GM12872 (cell line): ENCODE data around the gene C16orf96.

ENCODE experiments used
- TF ChIP-seq, protein P1 (sequence below): IDR thresholded peaks from 3 replicates; pipeline ENCODE4 v1.5.1; 2011; ENCODE audit warnings: low read depth, mild to moderate bottlenecking, low read length, moderate library complexity; ENCODE audit not compliant: insufficient read depth

C16orf96 gene

DNA sequence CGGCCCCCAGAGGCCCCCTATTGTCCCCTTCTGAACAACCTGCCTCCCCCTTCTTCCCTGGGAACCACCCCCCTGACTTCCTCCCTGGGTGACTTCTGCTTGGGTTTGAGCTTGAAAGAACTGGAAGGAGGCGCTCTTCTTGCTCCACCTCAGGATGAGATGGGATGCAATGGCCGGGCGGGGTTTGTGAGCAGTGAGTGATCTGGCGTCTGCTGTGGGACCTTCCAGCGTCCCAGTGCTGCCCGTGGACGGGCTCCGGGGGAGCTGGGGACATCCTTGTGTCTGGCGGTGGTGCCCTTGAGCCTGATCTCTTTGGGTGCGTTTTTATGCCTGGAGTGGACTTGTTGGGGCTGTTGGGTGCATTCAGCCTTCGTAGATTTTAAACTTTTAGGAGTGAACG lies 80.1 kb downstream of the C16orf96 start:
- TF ChIP-seq, protein P1, sequence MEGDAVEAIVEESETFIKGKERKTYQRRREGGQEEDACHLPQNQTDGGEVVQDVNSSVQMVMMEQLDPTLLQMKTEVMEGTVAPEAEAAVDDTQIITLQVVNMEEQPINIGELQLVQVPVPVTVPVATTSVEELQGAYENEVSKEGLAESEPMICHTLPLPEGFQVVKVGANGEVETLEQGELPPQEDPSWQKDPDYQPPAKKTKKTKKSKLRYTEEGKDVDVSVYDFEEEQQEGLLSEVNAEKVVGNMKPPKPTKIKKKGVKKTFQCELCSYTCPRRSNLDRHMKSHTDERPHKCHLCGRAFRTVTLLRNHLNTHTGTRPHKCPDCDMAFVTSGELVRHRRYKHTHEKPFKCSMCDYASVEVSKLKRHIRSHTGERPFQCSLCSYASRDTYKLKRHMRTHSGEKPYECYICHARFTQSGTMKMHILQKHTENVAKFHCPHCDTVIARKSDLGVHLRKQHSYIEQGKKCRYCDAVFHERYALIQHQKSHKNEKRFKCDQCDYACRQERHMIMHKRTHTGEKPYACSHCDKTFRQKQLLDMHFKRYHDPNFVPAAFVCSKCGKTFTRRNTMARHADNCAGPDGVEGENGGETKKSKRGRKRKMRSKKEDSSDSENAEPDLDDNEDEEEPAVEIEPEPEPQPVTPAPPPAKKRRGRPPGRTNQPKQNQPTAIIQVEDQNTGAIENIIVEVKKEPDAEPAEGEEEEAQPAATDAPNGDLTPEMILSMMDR: no peak

GRCh38 chr16:4637501-4638166 lies 81.5 kb downstream of the C16orf96 start:
- TF ChIP-seq, protein P1: no peak

GRCh38 chr16:4639899-4640509 lies 83.9 kb downstream of the C16orf96 start:
- TF ChIP-seq, protein P1: no peak

- TF ChIP-seq, protein P1: no peak
Observed at GRCh38 chr16:4640572-4641305, 84.6 kb downstream of the C16orf96 start.

- TF ChIP-seq, protein P1: no peak
Observed at GRCh38 chr16:4641306-4641687, 85.2 kb downstream of the C16orf96 start.

DNA sequence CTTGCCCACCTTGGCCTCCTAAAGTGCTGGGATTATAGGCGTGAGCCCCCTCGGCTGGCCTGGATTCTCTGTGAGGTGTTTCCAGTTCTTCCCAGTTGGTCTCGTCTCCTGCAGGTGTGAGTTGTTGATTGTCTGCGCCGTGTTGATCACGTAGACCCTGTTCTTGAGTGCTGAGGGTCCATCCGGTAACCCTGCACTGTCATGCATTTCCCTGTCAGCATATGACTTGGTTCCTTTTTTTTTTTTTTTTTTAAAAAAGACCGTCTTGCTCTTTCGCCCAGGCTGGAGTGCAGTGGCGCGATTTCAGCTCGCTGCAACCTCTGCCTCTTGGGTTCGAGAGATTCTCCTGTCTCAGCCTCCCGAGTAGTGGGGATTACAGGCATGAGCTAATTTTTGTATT lies 85.8 kb downstream of the C16orf96 start:
- TF ChIP-seq, protein P1: no peak

DNA sequence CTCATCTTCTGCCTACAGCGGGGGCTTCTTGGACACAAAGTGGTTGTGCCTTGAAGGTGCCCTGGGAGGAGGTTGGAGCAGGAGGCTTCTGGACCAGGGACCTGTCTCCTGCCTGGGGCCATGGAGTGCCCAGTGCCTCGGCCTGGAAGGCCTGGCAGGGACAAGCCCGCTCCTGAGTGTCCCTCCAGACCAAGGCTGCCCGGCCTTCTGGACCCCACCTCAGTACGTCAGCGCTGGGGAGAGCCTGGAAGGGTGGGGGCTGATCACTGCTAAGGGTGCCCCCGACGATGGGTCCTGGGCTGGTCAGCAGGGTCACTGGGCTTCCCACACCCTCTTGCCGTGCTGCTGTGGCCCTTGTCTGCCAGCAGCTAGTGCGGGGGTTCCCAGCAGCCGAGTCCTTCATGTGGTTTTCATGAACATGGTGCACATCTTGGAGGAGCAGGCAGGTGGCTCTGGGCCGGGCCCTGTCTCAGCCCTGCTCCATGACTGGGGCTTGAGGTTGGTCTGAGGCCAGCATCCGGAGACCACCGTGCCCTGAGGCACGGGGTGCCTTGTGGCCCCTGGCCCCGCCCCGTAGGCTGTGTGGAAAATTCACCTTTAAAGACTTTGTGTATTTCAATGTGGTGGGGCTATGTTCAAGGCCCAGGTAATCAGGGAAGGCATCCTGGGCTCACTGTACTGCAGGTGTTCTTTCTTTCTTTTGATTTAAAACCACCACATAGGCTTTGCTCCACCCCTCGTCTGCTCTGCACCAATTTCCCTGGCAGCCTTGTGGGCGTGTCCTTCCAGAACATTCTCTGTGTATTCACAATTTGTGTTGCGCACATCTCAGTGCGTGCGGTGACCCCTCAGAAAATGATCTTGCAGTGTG lies 90.9 kb downstream of the C16orf96 start:
- TF ChIP-seq, protein P1: no peak
